Vagina (tissue), 2 donors: ENCODE measurements around the gene PMM1.

Experiments used
- CTCF ChIP-seq, 3 experiments: fragments of 450-650 bp in 2 of 3; fragments of 200-600 bp in 1 of 3; sonication (generic) in 1 of 3; IDR thresholded peaks; one replicate each; pipeline ENCODE4 v1.5.1; 2017 to 2019; ENCODE audit warnings: antibody characterized with exemption in 3 of 3, mild to moderate bottlenecking in 2 of 3, moderate library complexity in 2 of 3
- POLR2A ChIP-seq, 2 donors: fragments of 450-650 bp; IDR thresholded peaks; one replicate each; pipeline ENCODE4 v1.6.1; 2017; ENCODE audit warnings: antibody characterized with exemption in 2 of 2, mild to moderate bottlenecking in 2 of 2, moderate library complexity in 2 of 2
- POLR2AphosphoS5 ChIP-seq, 2 donors: sonication (generic); formaldehyde crosslinking; IDR thresholded peaks; one replicate each; pipeline ENCODE4 v1.9.0; 2017; ENCODE audit warnings: antibody characterized with exemption in 2 of 2, mild to moderate bottlenecking in 2 of 2, low read depth in 1 of 2; ENCODE audit not compliant: insufficient read depth in 1 of 2

GRCh38 chr22:41565403-41566054 is 24.1 kb downstream of the PMM1 start:
- TF ChIP-seq CTCF (IDR thresholded peaks at IDR 0.05), result no peak
- TF ChIP-seq POLR2AphosphoS5 (IDR thresholded peaks at IDR 0.05; ENCODE audit: insufficient read depth in 1 of 2, low read depth in 1 of 2), result peak in 1 of 2 donors; percentile 63
- no peak for TF ChIP-seq POLR2A (IDR thresholded peaks at IDR 0.05)
